ENCODE measurements around the gene RNF13. TPM values are rescaled to one million over a fixed set of nuclear protein-coding genes. Genes with fewer than 3 reads are reported as not detected.

Gene RNF13
- total and polyA plus RNA-seq, 2 donors (not counting 1 experiment from before 2014, with no cell fraction given) = 38.0 to 86.5 TPM

DNA sequence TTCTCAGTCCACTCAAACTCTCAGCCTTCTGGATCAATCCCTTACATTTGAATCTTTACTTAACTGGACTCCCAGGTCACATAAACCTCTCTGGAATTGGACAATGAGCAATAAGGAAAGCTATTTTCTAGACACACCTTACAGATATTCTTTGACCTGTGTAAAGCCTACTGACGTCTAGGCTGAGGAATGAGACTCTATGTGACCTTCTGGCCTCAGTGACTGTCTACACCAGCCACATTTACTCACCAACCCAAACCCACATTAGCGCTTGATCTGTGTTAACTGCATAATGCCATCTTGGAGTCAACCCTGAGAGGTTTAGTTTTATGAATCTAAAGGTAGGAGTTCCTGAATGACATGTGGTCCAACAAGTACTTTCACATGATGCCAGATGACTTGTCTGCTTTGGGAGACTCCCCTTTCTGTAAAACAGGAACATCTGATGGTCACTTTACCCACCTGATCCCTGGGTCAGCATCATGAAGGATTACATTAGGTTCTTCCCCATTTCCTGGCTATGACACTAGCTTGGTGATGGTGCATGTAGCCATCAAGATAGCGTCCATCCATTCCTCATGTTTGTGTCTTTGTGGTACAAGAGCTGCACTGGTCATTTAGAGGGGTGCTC, 49.3 kb upstream of the RNF13 start:
- ATAC-seq (ENCODE audit: low read depth) (no peak), DNase-seq (no peak)
- no peak overlapping the region for H3K4me3 ChIP-seq (ENCODE audit: control extremely low read depth in 1 of 5, extremely low read depth in 1 of 5, insufficient read depth in 1 of 5, low read depth in 2 of 5, low read length in 4 of 5)
- peaks cover 29% of the 10 kb centered on the region for H3K27me3 Mint-ChIP-seq
- WGBS (ENCODE audit: insufficient coverage) = 70% methylated on average over 1 of the region's 3 CpGs
- no peak overlapping the region for H3K27ac Mint-ChIP-seq
- ChIA-PET CTCF (interaction anchor here (0.5 to 17.2 kb wide), 4 partner anchors 8 to 146 kb away, joined by 3 to 307 read pairs (median 10); no protein-coding TSS in a partner anchor), POLR2A (no interaction called here)
- H3K9me3 Mint-ChIP-seq (ENCODE audit: insufficient read depth) = no peaks in the 10 kb centered on the region
- no peaks in the 10 kb centered on the region for H3K9me3 ChIP-seq (ENCODE audit: control extremely low read depth in 1 of 3, control insufficient read depth in 2 of 3, insufficient read depth in 1 of 3, low read length in 2 of 3)
- no peaks in the 10 kb centered on the region for H3K36me3 ChIP-seq (replicated peaks in 1 of 2; ENCODE audit: control extremely low read depth in 1 of 2, control insufficient read depth in 1 of 2, extremely low read depth in 1 of 2, insufficient read depth in 2 of 2, low read length in 1 of 2)
- no peak overlapping the region for H3K4me3 Mint-ChIP-seq
- H3K9ac ChIP-seq (ENCODE audit: low read length) = no peak overlapping the region
- intact Hi-C loops (cut with micrococcal nuclease) = no loop called here
- no peaks in the 10 kb centered on the region for H3K4me1 Mint-ChIP-seq
- TF ChIP-seq, protein P1, sequence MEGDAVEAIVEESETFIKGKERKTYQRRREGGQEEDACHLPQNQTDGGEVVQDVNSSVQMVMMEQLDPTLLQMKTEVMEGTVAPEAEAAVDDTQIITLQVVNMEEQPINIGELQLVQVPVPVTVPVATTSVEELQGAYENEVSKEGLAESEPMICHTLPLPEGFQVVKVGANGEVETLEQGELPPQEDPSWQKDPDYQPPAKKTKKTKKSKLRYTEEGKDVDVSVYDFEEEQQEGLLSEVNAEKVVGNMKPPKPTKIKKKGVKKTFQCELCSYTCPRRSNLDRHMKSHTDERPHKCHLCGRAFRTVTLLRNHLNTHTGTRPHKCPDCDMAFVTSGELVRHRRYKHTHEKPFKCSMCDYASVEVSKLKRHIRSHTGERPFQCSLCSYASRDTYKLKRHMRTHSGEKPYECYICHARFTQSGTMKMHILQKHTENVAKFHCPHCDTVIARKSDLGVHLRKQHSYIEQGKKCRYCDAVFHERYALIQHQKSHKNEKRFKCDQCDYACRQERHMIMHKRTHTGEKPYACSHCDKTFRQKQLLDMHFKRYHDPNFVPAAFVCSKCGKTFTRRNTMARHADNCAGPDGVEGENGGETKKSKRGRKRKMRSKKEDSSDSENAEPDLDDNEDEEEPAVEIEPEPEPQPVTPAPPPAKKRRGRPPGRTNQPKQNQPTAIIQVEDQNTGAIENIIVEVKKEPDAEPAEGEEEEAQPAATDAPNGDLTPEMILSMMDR (IDR thresholded peaks at IDR 0.05) = no peak
- no peaks in the 10 kb centered on the region for H3K79me2 ChIP-seq (ENCODE audit: control insufficient read depth, insufficient read depth, low read length)
- no peaks in the 10 kb centered on the region for H4K20me1 ChIP-seq (ENCODE audit: control insufficient read depth, insufficient read depth, low read length, poor library complexity, severe bottlenecking)
- peaks cover 0 to 23% (median 19%) of the 10 kb centered on the region in 4 experiments for H3K27me3 ChIP-seq (replicated peaks in 1 of 4; ENCODE audit: control extremely low read depth in 1 of 4, control insufficient read depth in 3 of 4, insufficient read depth in 4 of 4, low read length in 3 of 4)
- no peak overlapping the region for H3K27ac ChIP-seq (ENCODE audit: low read length in 2 of 2)
- H3K4me1 ChIP-seq (ENCODE audit: control insufficient read depth in 2 of 2, insufficient read depth in 2 of 2, low read length in 2 of 2) = no peaks in the 10 kb centered on the region
- no peak overlapping the region for H3K4me2 ChIP-seq (replicated peaks; ENCODE audit: low read depth, low read length, poor library complexity, severe bottlenecking)
- no peak overlapping the region for H2AFZ ChIP-seq (ENCODE audit: insufficient read depth, low read depth, low read length, poor library complexity, severe bottlenecking)

DNA sequence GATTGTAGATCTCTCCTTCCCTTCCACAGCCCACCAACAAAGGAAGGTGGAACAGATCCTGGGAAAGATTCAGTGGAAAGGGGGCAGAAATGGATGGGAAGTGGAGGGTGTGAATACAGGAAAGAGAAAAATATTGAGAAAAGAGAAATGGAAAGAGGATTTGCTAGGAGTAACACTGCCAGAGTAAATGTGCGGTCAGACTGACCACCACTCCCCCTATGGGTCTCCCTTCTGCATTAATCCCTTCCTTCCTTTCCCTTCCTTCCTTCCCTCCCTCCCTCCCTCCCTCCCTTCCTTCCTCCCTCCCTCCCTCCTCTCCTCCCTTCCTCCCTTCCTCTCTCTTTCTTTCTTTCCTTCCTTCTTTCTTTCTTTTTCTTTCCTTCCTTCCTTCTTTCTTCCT, 48.7 kb upstream of the RNF13 start:
- H2AFZ ChIP-seq (ENCODE audit: insufficient read depth, low read depth, low read length, poor library complexity, severe bottlenecking) = no peak overlapping the region
- Mint-ChIP-seq H3K4me3 (no peak overlapping the region), H3K4me1 (no peaks in the 10 kb centered on the region), H3K9me3 (ENCODE audit: insufficient read depth) (no peaks in the 10 kb centered on the region), H3K27ac (no peak overlapping the region), H3K27me3 (peaks cover 28% of the 10 kb centered on the region)
- no peak for TF ChIP-seq EZH2 (IDR thresholded peaks at IDR 0.05; ENCODE audit: borderline replicate concordance, insufficient read depth, low read depth, low read length, poor library complexity, severe bottlenecking)
- TF ChIP-seq, protein P1 (IDR thresholded peaks at IDR 0.05) = no peak
- peaks cover 0 to 22% (median 17%) of the 10 kb centered on the region in 4 experiments for H3K27me3 ChIP-seq (replicated peaks in 1 of 4; ENCODE audit: control extremely low read depth in 1 of 4, control insufficient read depth in 3 of 4, insufficient read depth in 4 of 4, low read length in 3 of 4)
- no CpG with 5 or more reads among the region's 1 CpG for WGBS (ENCODE audit: insufficient coverage)
- H3K27ac ChIP-seq (ENCODE audit: low read length in 2 of 2) = no peak overlapping the region
- ChIA-PET CTCF (interaction anchor here (2.6 to 17.2 kb wide), 3 partner anchors 44 to 144 kb away, joined by 6 to 307 read pairs (median 13); no protein-coding TSS in a partner anchor), POLR2A (no interaction called here)
- H3K9me3 ChIP-seq (ENCODE audit: control extremely low read depth in 1 of 3, control insufficient read depth in 2 of 3, insufficient read depth in 1 of 3, low read length in 2 of 3) = no peaks in the 10 kb centered on the region
- no peaks in the 10 kb centered on the region for H3K36me3 ChIP-seq (replicated peaks in 1 of 2; ENCODE audit: control extremely low read depth in 1 of 2, control insufficient read depth in 1 of 2, extremely low read depth in 1 of 2, insufficient read depth in 2 of 2, low read length in 1 of 2)
- no peaks in the 10 kb centered on the region for H4K20me1 ChIP-seq (ENCODE audit: control insufficient read depth, insufficient read depth, low read length, poor library complexity, severe bottlenecking)
- DNase-seq = no peak
- ATAC-seq (ENCODE audit: low read depth) = no peak
- intact Hi-C loops (cut with micrococcal nuclease) = no loop called here
- no peak overlapping the region for H3K9ac ChIP-seq (ENCODE audit: low read length)
- no peaks in the 10 kb centered on the region for H3K79me2 ChIP-seq (ENCODE audit: control insufficient read depth, insufficient read depth, low read length)
- no peak overlapping the region for H3K4me3 ChIP-seq (ENCODE audit: control extremely low read depth in 1 of 5, extremely low read depth in 1 of 5, insufficient read depth in 1 of 5, low read depth in 2 of 5, low read length in 4 of 5)
- H3K4me2 ChIP-seq (replicated peaks; ENCODE audit: low read depth, low read length, poor library complexity, severe bottlenecking) = no peak overlapping the region
- H3K4me1 ChIP-seq (ENCODE audit: control insufficient read depth in 2 of 2, insufficient read depth in 2 of 2, low read length in 2 of 2) = no peaks in the 10 kb centered on the region
